Mesenchymal stem cell (in vitro differentiated cells and primary cell): ENCODE measurements around the gene TUBGCP6.

ENCODE experiments used
- DNase-seq: peaks from one replicate; pipeline ENCODE4 v3.0.0-alpha.2; 2013
- H2AFZ ChIP-seq: one replicate; pipeline ENCODE4 v1.6.1; 2013; ENCODE audit warnings: low read depth, mild to moderate bottlenecking, control low read depth, inconsistent platforms, low read length, moderate library complexity
- H2AK5ac ChIP-seq: 2 replicates; pipeline ENCODE4 v1.6.1; 2013; ENCODE audit warnings: low read length, moderate library complexity, mild to moderate bottlenecking, inconsistent platforms; ENCODE audit not compliant: severe bottlenecking
- H2BK120ac ChIP-seq: one replicate; pipeline ENCODE4 v1.6.1; 2013; ENCODE audit warnings: low read depth, mild to moderate bottlenecking, inconsistent platforms, low read length, moderate library complexity
- H2BK12ac ChIP-seq, 2 experiments: one replicate each; pipeline ENCODE4 v1.6.1; 2013; ENCODE audit warnings: inconsistent platforms in 2 of 2, low read length in 2 of 2, mild to moderate bottlenecking in 2 of 2, moderate library complexity in 2 of 2, control low read depth in 1 of 2
- H2BK15ac ChIP-seq: one replicate; pipeline ENCODE4 v1.6.1; 2013; ENCODE audit warnings: mild to moderate bottlenecking, low read depth, inconsistent platforms; ENCODE audit not compliant: poor library complexity, severe bottlenecking
- H2BK5ac ChIP-seq: 2 replicates; pipeline ENCODE4 v1.6.1; 2013; ENCODE audit warnings: low read depth, mild to moderate bottlenecking, low read length, control low read depth, inconsistent platforms; ENCODE audit not compliant: poor library complexity, severe bottlenecking
- H3K14ac ChIP-seq, 2 experiments: one replicate each; pipeline ENCODE4 v1.6.1; 2013; ENCODE audit warnings: inconsistent platforms in 2 of 2, low read length in 2 of 2, control low read depth in 1 of 2, mild to moderate bottlenecking in 1 of 2, moderate library complexity in 1 of 2
- H3K18ac ChIP-seq, 2 experiments: one replicate each; pipeline ENCODE4 v1.6.1; 2013; ENCODE audit warnings: inconsistent platforms in 2 of 2, low read length in 2 of 2, control low read depth in 1 of 2, low read depth in 1 of 2, mild to moderate bottlenecking in 1 of 2
- H3K23ac ChIP-seq, 2 experiments: one replicate each; pipeline ENCODE4 v1.6.1; 2013; ENCODE audit warnings: inconsistent platforms in 2 of 2, low read length in 2 of 2, mild to moderate bottlenecking in 2 of 2, moderate library complexity in 2 of 2, control low read depth in 1 of 2
- H3K27ac ChIP-seq: 2 replicates; pipeline ENCODE4 v1.5.1; 2013; ENCODE audit warnings: mild to moderate bottlenecking, moderate library complexity, low read length, control low read depth, inconsistent platforms; ENCODE audit not compliant: poor library complexity, severe bottlenecking
- H3K27me3 ChIP-seq, 2 experiments: 2 replicates each; pipeline versions ENCODE4 v1.6.1 to v1.7.0; 2013; ENCODE audit warnings: low read length in 2 of 2, mild to moderate bottlenecking in 2 of 2, moderate library complexity in 2 of 2, control low read depth in 1 of 2, inconsistent platforms in 1 of 2; ENCODE audit not compliant: control insufficient read depth in 1 of 2, insufficient read depth in 1 of 2
- H3K36me3 ChIP-seq, 2 experiments: 2 replicates each; pipeline versions ENCODE4 v1.6.1 to v1.7.0; 2013; ENCODE audit warnings: low read length in 2 of 2, control low read depth in 1 of 2, inconsistent platforms in 1 of 2, low read depth in 1 of 2, mild to moderate bottlenecking in 1 of 2; ENCODE audit not compliant: insufficient read depth in 2 of 2, control insufficient read depth in 1 of 2
- H3K4ac ChIP-seq, 2 experiments: one replicate each; pipeline ENCODE4 v1.6.1; 2013; ENCODE audit warnings: inconsistent platforms in 2 of 2, low read length in 2 of 2, mild to moderate bottlenecking in 2 of 2, moderate library complexity in 2 of 2, control low read depth in 1 of 2, low read depth in 1 of 2
- H3K4me1 ChIP-seq: 2 replicates; pipeline ENCODE4 v1.6.1; 2013; ENCODE audit warnings: low read depth, low read length, control low read depth; ENCODE audit not compliant: control insufficient read depth, insufficient read depth
- H3K4me2 ChIP-seq: 2 replicates; pipeline ENCODE4 v1.6.1; 2013; ENCODE audit warnings: low read length, mild to moderate bottlenecking, inconsistent platforms; ENCODE audit not compliant: poor library complexity, severe bottlenecking
- H3K4me3 ChIP-seq, 2 experiments: 2 replicates each; pipeline versions ENCODE4 v1.5.1 to v1.7.0; 2013; ENCODE audit warnings: low read length in 2 of 2, mild to moderate bottlenecking in 2 of 2, control low read depth in 1 of 2, low read depth in 1 of 2; ENCODE audit not compliant: insufficient read depth in 1 of 2
- H3K79me1 ChIP-seq: replicated peaks from 2 replicates; pipeline ENCODE4 v1.6.1; 2013; ENCODE audit warnings: mild to moderate bottlenecking, control low read depth, low read length, inconsistent platforms; ENCODE audit not compliant: poor library complexity, severe bottlenecking
- H3K9ac ChIP-seq: 2 replicates; pipeline ENCODE4 v1.7.0; 2013; ENCODE audit warnings: mild to moderate bottlenecking, low read length, moderate library complexity
- H3K9me3 ChIP-seq: 2 replicates; pipeline ENCODE4 v1.7.0; 2013; ENCODE audit warnings: mild to moderate bottlenecking, low read length; ENCODE audit not compliant: control insufficient read depth
- H4K8ac ChIP-seq: one replicate; pipeline ENCODE4 v1.6.1; 2013; ENCODE audit warnings: inconsistent platforms, mild to moderate bottlenecking, low read length, moderate library complexity
- H4K91ac ChIP-seq: one replicate; pipeline ENCODE4 v1.6.1; 2013; ENCODE audit warnings: mild to moderate bottlenecking, low read length, inconsistent platforms
- WGBS: methylation state at CpG from one replicate; pipeline ENCODE4 v1.1.7; 2013; ENCODE audit warnings: mixed read lengths; 5-methylcytosine and 5-hydroxymethylcytosine counted together

Gene TUBGCP6

DNA sequence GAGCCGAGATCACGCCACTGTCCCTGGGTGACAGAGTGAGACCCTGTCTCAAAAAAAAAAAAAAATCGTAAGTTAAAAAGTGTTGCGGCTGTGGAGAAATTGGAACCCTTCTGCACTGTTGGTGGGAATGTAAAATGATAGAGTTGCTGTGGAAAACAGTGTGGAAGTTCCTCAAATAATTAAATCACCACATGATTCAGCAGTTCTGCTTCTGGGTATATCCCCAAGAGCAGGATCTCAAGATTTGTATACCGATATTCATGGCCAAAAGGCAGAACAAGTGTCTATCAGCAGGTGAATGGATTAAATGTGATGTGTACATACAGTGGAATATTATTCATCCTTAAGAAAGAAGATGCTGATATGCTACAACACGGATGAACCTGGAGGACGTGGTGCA is 40.3 kb downstream of the TUBGCP6 start:
- no peak overlapping the region for H3K27ac ChIP-seq
- H3K4ac ChIP-seq = no peak overlapping the region
- over 99% methylated on average over 7 of the region's 7 CpGs for WGBS
- no peak overlapping the region for H2BK12ac ChIP-seq
- H2BK5ac ChIP-seq = no peak overlapping the region
- no peak overlapping the region for H3K23ac ChIP-seq
- H3K4me2 ChIP-seq = no peak overlapping the region
- H3K36me3 ChIP-seq = peaks cover 40 to 43% of the 10 kb centered on the region in 2 experiments
- H2BK15ac ChIP-seq = no peak overlapping the region
- H2AK5ac ChIP-seq = no peak overlapping the region
- peaks cover 25% of the 10 kb centered on the region for H3K4me1 ChIP-seq
- no peak overlapping the region for H3K18ac ChIP-seq
- no peaks in the 10 kb centered on the region for H3K9me3 ChIP-seq
- DNase-seq = no peak
- peaks cover 33% of the 10 kb centered on the region for H3K79me1 ChIP-seq
- no peak overlapping the region for H4K91ac ChIP-seq
- no peak overlapping the region for H4K8ac ChIP-seq
- no peak overlapping the region for H3K4me3 ChIP-seq
- H3K27me3 ChIP-seq = no peaks in the 10 kb centered on the region
- no peak overlapping the region for H3K14ac ChIP-seq
- H2BK120ac ChIP-seq = no peak overlapping the region
- H2AFZ ChIP-seq = no peak overlapping the region
- no peak overlapping the region for H3K9ac ChIP-seq

- Histone ChIP-seq H4K8ac (no peak overlapping the region), H3K23ac (no peak overlapping the region), H3K4me2 (no peak overlapping the region), H2BK12ac (no peak overlapping the region), H3K4me1 (peaks cover 26% of the 10 kb centered on the region), H4K91ac (no peak overlapping the region), H3K27me3 (no peaks in the 10 kb centered on the region), H3K9ac (no peak overlapping the region), H3K4ac (no peak overlapping the region), H3K27ac (no peak overlapping the region), H3K79me1 (peaks cover 28% of the 10 kb centered on the region), H2AFZ (no peak overlapping the region), H2AK5ac (no peak overlapping the region), H2BK120ac (no peak overlapping the region), H2BK5ac (no peak overlapping the region), H3K9me3 (no peaks in the 10 kb centered on the region), H3K36me3 (peaks cover 33 to 40% of the 10 kb centered on the region in 2 experiments), H3K14ac (no peak overlapping the region), H2BK15ac (no peak overlapping the region), H3K18ac (no peak overlapping the region), H3K4me3 (no peak overlapping the region)
- no CpG with 5 or more reads among the region's 1 CpG for WGBS
- DNase-seq = no peak
Observed at GRCh38 chr22:50203288-50203687, 41.5 kb downstream of the TUBGCP6 start.

DNA sequence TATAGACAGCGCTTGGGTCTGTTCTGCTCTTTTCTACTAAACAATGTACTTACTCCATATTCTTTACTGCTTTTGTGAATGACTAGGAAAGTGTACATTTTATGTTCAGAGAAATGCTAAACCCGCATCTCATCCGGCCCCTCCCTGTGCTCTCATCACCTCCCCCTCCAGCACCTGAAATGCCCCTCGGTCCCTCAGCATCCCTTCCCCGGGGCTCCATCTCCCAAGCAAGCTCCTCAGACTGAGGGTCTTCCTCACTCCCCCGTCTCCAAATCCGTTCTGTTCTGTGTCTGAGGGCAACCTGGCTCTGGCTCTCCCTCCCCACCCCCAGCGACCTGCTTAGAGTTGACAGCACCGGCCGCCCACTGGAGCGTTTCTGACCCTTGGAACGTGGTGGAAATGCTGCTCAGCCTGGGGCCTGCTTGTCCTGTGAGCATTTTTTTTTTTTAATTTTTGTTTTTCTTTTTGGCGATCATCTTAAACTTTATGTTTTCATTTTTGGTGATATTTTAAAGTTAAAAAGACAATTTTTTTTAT is 42.6 kb downstream of the TUBGCP6 start:
- WGBS = 83% methylated on average over 13 of the region's 13 CpGs
- H2BK15ac ChIP-seq = no peak overlapping the region

DNA sequence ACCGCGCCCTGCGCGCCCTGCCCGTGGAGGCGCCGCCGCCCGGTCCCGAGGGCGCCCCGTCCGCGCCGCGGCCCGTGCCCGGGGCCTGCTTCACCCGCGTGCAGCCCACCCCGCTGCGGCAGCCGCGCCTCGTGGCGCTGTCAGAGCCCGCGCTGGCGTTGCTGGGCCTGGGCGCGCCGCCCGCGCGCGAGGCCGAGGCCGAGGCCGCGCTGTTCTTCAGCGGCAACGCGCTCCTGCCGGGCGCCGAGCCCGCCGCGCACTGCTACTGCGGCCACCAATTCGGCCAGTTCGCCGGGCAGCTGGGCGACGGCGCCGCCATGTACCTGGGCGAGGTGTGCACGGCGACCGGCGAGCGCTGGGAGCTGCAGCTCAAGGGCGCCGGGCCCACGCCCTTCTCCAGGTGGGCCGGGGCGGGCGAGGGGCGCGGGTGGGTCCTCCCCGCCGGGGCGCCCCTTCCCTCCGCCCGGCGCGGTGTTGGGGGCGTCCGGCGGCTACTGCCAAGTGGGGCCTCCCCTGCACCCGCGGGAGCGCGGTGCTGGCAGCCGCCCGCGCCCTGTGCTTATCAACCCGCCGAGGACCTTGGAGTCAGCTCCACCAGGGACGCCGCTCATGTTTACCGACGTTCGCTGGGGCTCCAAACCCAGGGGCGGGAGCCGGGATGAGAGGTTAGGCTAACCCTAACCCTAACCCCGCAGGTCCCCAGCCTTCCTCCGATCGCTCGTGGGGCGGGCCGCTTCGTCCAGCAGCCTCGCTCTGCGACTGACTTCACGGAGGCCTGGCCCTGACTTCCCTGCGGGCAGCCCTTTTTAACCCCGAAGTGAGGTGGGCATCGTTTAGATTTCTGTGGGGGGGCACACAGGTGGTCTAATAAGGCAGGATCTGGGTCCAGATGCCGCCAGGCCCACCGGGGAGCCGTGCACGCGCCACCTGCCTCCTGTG is 43.4 kb downstream of the TUBGCP6 start:
- H3K4ac ChIP-seq = peak overlapping the region; percentile 76 to 81
- peak overlapping the region; percentile 64 for H2BK15ac ChIP-seq
- 5% methylated on average over 81 of the region's 115 CpGs for WGBS
- peaks cover 22 to 42% of the 10 kb centered on the region in 2 experiments for H3K36me3 ChIP-seq
- H2AK5ac ChIP-seq = no peak overlapping the region
- no peak overlapping the region for H2BK5ac ChIP-seq
- peak overlapping the region; percentile 93 for H4K91ac ChIP-seq
- H2BK12ac ChIP-seq = no peak overlapping the region
- peaks cover 25% of the 10 kb centered on the region for H3K4me1 ChIP-seq
- H3K9ac ChIP-seq = peak overlapping the region; percentile 85
- H3K23ac ChIP-seq = peak overlapping the region in 1 of 2 experiments; percentile 84
- H3K4me2 ChIP-seq = peak overlapping the region; percentile 98
- no peaks in the 10 kb centered on the region for H3K9me3 ChIP-seq
- no peak overlapping the region for H3K27ac ChIP-seq
- peak overlapping the region in 1 of 2 experiments; percentile 75 for H3K14ac ChIP-seq
- H3K4me3 ChIP-seq = peak overlapping the region; percentile 88 to 93
- peak overlapping the region; percentile 52 to 65 for H3K18ac ChIP-seq
- DNase-seq = no peak
- H2AFZ ChIP-seq = peak overlapping the region; percentile 81
- H4K8ac ChIP-seq = peak overlapping the region; percentile 88
- H2BK120ac ChIP-seq = no peak overlapping the region
- H3K27me3 ChIP-seq = no peaks in the 10 kb centered on the region
- peaks cover 33% of the 10 kb centered on the region for H3K79me1 ChIP-seq

More for the DNA sequence above, 42.6 kb downstream of the TUBGCP6 start:
- no peak overlapping the region for H3K14ac ChIP-seq
- H4K8ac ChIP-seq = no peak overlapping the region
- DNase-seq = no peak
- H2BK5ac ChIP-seq = no peak overlapping the region
- H2BK120ac ChIP-seq = no peak overlapping the region
- peak overlapping the region; percentile 85 for H3K9ac ChIP-seq
- H3K4me3 ChIP-seq = peak overlapping the region in 1 of 2 experiments; percentile 88
- H3K27ac ChIP-seq = no peak overlapping the region
- peaks cover 22% of the 10 kb centered on the region for H3K4me1 ChIP-seq
- H3K4ac ChIP-seq = no peak overlapping the region
- H4K91ac ChIP-seq = no peak overlapping the region
- no peak overlapping the region for H3K18ac ChIP-seq
- no peak overlapping the region for H2AFZ ChIP-seq
- H3K79me1 ChIP-seq = peaks cover 33% of the 10 kb centered on the region
- H3K9me3 ChIP-seq = no peaks in the 10 kb centered on the region
- no peak overlapping the region for H3K23ac ChIP-seq
- no peak overlapping the region for H2AK5ac ChIP-seq
- no peak overlapping the region for H2BK12ac ChIP-seq
- H3K27me3 ChIP-seq = no peaks in the 10 kb centered on the region
- peaks cover 28 to 42% of the 10 kb centered on the region in 2 experiments for H3K36me3 ChIP-seq
- H3K4me2 ChIP-seq = peak overlapping the region; percentile 98
